Hematopoietic multipotent progenitor cell (in vitro differentiated cells): ENCODE data around the gene ZNF354C. TPM values are rescaled to one million over a fixed set of nuclear protein-coding genes. Genes with fewer than 3 reads are reported as not detected.

Experiments used
- DNase-seq, 3 donors: peaks; one replicate each; pipeline ENCODE4 v3.0.0-alpha.2; 2011 to 2015; ENCODE audit warnings: low read depth in 2 of 3, low spot score in 2 of 3
- total RNA-seq: library from RNA; depleted of rRNA; stranded (reverse); fragments of >200 nt; gene quantifications from one replicate; pipeline ENCODE4 v1.2.3, GENCODE V29; 2012

Gene ZNF354C
- total RNA-seq, 1 donor, result 3.2 TPM

- DNase-seq, result no peak
Observed at GRCh38 chr5:179126506-179126991, 66.4 kb downstream of the ZNF354C start.

- no peak for DNase-seq
Observed at GRCh38 chr5:179127136-179128040, 67.2 kb downstream of the ZNF354C start.

GRCh38 chr5:179128041-179128365 is 67.8 kb downstream of the ZNF354C start:
- DNase-seq, result no peak

- DNase-seq, result no peak
Observed at GRCh38 chr5:179128976-179129375, 68.8 kb downstream of the ZNF354C start.

GRCh38 chr5:179129607-179130071 is 69.5 kb downstream of the ZNF354C start:
- no peak for DNase-seq

GRCh38 chr5:179130101-179130681 is 70.0 kb downstream of the ZNF354C start:
- DNase-seq, result no peak

- no peak for DNase-seq
Observed at GRCh38 chr5:179131321-179131835, 71.2 kb downstream of the ZNF354C start.

- DNase-seq, result no peak
Observed at GRCh38 chr5:179131886-179132585, 71.9 kb downstream of the ZNF354C start.

- DNase-seq, result no peak
Observed at GRCh38 chr5:179132586-179133355, 72.6 kb downstream of the ZNF354C start.

Other genes with a start within 250 kb of the ZNF354C start
- 8.6 TPM for gene ZNF354B, start 200.4 kb upstream of the ZNF354C start, total RNA-seq
- 0.27 TPM for gene ZFP2, start 164.5 kb upstream of the ZNF354C start, total RNA-seq
- 0.54 TPM for gene ZNF454, start 119.2 kb upstream of the ZNF354C start, total RNA-seq
- not detected for gene GRM6, start 65.1 kb upstream of the ZNF354C start, total RNA-seq
- gene ZNF879, start 36.6 kb upstream of the ZNF354C start, total RNA-seq, result 5.4 TPM